ENCODE data around the gene LCE6A.

The LCE6A gene

GRCh38 chr1:152876827-152877226 lies 34.2 kb downstream of the LCE6A start:
- DNase-seq (ENCODE audit: low spot score): no peak

GRCh38 chr1:152878042-152878441 lies 35.4 kb downstream of the LCE6A start, which contains the start of gene SMCP:
Gene SMCP (plus strand): TSS chr1:152878322. CDS start chr1:152884423, 6,101 bp downstream.
- no peak for DNase-seq (ENCODE audit: low spot score)

- no peak for DNase-seq (ENCODE audit: low spot score)
Observed at GRCh38 chr1:152879559-152880198, 37.0 kb downstream of the LCE6A start.

- no peak for DNase-seq (ENCODE audit: low spot score)
Observed at GRCh38 chr1:152880316-152880715, 37.7 kb downstream of the LCE6A start.

GRCh38 chr1:152880907-152881306 lies 38.3 kb downstream of the LCE6A start:
- DNase-seq (ENCODE audit: low spot score): no peak

- no peak for DNase-seq (ENCODE audit: low spot score)
Observed at GRCh38 chr1:152884085-152884484, 41.4 kb downstream of the LCE6A start.

GRCh38 chr1:152884506-152884905 lies 41.9 kb downstream of the LCE6A start:
- DNase-seq (ENCODE audit: low spot score): no peak

- DNase-seq (ENCODE audit: low spot score): no peak
Observed at GRCh38 chr1:152884966-152885624, 42.4 kb downstream of the LCE6A start.

GRCh38 chr1:152886085-152886484 lies 43.4 kb downstream of the LCE6A start:
- DNase-seq (ENCODE audit: low spot score): no peak

- no peak for DNase-seq (ENCODE audit: low spot score)
Observed at GRCh38 chr1:152886758-152887409, 44.2 kb downstream of the LCE6A start.

GRCh38 chr1:152888126-152888525 lies 45.5 kb downstream of the LCE6A start:
- DNase-seq (ENCODE audit: low spot score): no peak

Measured in COLO829 (cell line).